HG03521 (cell line): ENCODE measurements around the gene MYPN.
"Not testable (repeated sequence)": the region's sequence is repeated elsewhere in the genome, so short reads cannot be mapped to it uniquely, and the experiment has no call there.

Experiments
- ATAC-seq: cut with Tn5 transposase; IDR thresholded peaks from one replicate; pipeline ENCODE4 v1.9.1; 2021; ENCODE audit warnings: mild to moderate bottlenecking, moderate library complexity; ENCODE audit not compliant: unreplicated experiment

MYPN gene

DNA sequence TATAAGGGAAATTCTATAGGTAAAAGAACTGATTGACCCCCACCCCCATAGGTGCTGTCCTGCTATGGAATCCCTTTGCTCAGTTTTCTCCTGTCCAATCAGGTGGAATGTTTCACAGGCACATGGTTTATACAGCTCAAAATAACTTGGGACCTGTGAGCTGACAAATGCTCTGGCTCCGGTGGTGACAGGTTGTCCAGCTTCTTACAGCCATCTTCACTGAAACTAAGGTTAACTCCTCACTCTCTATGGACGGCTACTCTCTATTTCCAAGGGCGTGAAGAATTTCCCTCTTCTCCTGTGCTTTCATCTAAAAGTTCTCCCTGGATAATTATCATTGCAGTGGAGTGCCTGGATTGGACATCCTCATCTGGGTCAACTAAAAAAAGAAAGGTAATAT is at the start of gene MYPN:
Gene MYPN, plus strand, starts transcription at position 158 of the 400 bp plus-strand sequence. CDS start 11,951 bp downstream, outside the sequence.
- ATAC-seq, result no peak

DNA sequence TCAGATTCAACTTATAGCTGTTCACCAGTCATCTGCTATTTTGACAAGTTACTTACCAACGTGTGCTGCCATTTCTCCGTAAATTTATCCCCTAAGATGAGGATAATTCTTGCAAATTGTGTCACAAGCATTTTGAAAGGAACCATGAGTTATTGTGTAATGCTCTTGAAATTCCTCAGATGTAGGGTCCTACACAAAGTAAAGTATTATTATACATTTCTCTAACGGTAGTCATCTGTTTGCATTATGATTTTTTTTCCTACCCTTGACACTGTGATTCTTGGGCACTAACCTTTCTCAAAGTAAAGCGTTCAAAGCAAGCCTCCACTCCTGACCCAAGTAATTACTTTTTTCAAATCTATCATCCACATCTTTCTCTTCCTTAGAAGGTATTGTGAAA is 42.3 kb upstream of the MYPN start:
- ATAC-seq, result no peak

GRCh38 chr10:68067508-68067907 is 41.8 kb upstream of the MYPN start:
- ATAC-seq, result no peak

- ATAC-seq, result no peak
These were observed 35.7 kb upstream of the MYPN start for GRCh38 chr10:68073631-68074030.

DNA sequence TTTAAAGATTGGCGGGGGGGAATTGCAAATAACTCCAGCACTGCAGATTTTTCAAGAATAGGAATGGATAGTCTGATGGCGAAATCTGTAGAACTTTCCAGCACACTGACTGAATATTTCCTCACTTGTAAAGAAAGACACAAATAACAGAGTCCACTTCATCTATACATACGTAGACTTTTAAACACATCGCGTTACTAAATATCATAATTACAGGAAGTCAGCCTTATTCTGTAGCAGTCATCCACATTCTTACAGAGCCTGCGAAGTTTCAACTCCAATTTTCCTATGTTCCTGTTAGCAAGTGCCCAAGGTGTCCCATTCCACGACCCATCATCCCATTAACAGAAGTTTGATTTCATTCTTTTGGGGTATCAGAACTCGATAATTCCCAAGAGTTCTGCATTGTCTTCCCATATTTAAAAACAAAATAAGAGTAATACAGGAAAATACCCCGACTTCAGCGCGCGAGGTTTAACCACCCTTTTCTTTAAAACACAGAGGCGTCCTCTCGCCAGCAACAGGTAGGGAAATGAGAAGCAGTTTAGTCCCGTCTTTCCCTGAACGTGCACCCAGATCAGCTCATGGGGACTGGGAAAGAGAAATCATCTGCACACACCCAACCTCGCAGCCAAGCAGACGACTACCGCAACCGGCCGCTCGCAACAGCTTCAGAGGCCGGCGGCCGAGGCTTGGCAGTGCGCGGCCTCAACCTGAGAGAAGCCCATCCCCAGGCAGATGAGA is 35.1 kb upstream of the MYPN start:
- ATAC-seq, result no peak

DNA sequence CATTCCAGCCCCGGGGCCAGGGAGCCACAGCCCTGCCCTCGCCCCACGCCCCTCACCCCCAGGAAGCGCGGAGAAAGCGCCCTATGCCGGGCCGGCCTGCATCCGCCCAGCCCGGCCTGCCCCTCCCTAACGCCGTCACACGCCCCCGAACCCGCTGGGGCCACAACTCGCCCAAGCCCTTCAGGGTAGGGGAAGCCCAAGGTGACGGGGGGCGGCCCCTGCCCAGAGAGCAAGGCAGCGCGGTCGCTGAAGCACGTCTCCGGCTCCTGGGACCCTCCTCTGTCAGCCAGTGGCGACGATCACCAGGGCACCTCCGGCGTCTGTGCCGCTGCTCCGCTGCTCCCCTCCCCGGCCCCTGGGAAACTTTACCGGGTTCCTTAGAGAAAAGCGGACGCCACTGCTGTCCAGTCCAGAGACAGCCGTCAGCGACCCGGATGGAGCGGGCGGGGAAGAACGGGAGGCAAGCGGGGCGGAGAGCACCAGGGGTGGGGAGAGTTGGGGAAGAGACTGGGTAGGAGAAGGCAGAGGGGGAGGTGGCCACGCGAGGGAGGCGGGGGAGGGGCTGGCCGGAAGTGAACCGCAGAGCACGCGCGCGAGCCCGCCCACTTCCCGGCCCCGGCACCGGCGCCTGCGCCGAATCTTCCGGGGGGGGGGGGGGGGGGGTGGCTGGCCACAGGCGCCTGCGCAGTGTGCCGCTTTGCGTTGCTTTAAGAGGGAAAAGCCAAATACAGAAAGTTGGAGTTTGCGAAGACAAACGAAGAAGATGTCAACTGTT is 34.3 kb upstream of the MYPN start, which contains the start of gene HERC4:
Gene HERC4, minus strand, starts transcription at position 509 of the 775 bp plus-strand sequence. CDS start 2,175 bp downstream, outside the sequence.
- peak; percentile 82 for ATAC-seq

- no peak for ATAC-seq
These were observed 33.7 kb upstream of the MYPN start for GRCh38 chr10:68075550-68076004.

GRCh38 chr10:68076081-68076480 is 33.2 kb upstream of the MYPN start:
- ATAC-seq, result not testable (repeated sequence)

DNA sequence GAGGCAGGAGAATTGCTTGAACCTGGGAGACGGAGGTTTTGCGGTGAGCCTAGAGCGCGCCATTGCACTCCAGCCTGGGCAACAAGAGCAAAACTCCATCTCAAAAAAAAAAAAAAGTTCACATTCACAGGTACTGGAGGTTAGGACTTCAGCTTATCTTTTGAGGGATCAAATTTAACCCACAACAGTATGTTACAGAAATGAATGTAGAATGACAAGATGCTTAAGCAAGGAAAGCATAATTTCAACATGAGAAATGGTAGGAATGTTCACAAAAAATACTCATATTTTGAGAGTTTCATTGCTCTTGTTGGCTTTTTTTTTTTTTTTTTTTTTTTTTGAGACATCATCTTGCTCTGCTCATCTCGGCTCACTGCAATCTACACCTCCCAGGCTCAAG is 32.3 kb upstream of the MYPN start:
- ATAC-seq, result no peak

DNA sequence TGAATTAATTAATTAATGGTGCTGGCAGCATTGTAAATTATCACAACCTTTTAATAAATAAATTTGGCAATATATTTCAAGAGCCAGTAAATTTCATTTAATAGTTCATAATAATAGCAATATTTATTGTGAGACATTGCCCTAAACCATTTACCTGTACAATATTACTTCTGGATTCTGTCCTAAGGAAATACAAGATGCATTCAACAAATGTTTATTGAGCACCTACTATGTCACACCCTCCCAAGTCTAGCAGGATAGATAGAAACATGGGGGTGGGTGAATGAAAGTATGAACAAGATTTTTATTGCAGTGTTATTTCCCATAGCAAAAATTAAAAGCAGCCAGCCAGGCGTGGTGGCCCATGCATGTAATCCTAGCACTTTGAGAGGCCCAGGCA is 29.9 kb upstream of the MYPN start:
- no peak for ATAC-seq

- no peak for ATAC-seq
These were observed 28.3 kb upstream of the MYPN start for GRCh38 chr10:68080853-68081431.

DNA sequence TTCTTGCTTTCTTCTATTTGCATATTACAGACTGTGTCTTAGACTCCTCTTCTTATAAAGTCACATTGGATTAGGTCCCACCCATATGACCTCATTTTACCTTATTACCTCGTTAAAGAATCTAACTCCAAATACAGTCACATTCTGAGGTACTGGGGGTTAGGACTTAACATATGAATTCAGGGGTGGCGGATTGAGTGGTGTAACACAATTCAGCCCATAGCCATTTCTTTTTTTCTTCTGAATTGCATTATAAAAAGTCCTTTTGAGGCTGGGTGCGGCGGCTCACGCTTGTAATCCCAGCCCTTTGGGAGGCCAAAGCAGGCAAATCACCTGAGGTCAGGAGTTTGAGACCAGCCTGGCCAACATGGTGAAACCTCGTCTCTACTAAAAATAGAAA is 27.4 kb upstream of the MYPN start:
- no peak for ATAC-seq

DNA sequence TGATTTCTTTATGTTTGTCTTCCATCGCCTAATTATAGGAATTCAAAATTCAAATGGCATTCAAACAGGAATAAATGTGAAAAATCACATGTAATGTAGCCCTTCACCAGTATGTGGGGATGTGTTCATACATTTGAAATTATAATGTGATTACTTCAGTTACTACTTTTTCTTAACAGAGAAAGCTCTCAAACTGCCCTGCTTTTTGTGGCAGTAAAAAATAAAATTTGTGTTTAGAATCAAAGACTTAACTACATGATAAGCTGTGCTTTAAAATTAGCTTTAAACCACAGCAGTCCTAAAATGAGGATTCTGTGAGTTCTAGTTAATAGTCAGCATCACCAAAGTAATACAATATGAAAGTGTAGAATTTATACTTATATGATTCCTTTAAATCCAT is 26.4 kb upstream of the MYPN start:
- no peak for ATAC-seq

GRCh38 chr10:68083953-68084352 is 25.3 kb upstream of the MYPN start:
- ATAC-seq, result no peak

DNA sequence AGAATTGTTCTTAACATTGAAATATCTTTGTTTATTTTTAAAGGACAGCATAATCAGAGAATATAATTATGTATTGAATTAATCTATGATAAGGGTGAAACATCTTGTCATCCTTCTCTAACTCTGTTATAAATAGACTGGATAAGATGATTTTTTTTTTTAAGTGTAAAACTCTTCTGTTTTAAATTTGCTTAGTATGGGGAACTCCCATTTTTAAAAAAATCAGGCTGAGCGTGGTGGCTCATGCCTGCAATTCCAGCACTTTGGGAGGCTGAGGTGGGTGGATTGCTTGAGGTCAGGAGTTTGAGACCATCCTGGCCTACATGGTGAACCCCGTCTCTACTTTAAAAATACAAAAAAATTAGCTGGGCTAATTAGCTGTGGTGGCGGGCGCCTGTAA is 24.8 kb upstream of the MYPN start:
- no peak for ATAC-seq

- no peak for ATAC-seq
These were observed 23.3 kb upstream of the MYPN start for GRCh38 chr10:68086011-68086410.

DNA sequence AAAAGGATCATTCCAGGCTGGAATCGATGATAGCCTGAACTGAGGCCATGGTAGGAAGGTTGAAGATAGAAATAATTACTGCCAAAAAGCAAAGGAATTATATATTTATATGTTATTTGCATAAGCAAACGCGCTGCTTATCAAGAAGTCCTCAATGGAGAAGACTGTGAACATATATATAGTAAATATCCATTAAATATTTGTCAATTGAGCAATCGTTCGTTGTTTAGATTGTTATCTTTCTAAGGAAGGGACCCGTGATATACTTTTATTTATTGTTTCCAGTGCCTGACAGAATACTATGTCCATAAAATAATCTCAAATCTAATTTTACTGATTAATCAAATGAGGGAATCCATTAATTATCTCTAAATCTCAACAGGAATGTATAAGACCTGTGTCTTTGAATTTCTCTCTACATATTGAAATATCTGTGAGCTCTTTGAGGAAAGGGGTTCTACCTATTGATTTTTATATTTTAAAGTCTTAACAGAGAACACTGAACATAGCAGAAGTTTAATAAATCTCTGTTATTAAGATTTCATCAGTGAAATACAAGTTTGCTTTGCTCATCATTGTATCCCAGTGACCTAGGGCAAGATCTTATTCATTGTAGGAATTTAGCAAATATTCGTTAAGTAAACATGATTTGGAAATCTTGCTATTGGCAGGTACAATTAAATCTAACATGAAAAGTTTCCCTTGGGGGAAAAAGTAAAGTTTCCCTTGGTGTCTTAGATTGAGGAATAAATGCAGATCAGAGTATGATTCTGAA is 22.2 kb upstream of the MYPN start:
- no peak for ATAC-seq

GRCh38 chr10:68087685-68088401 is 21.4 kb upstream of the MYPN start:
- ATAC-seq, result no peak

DNA sequence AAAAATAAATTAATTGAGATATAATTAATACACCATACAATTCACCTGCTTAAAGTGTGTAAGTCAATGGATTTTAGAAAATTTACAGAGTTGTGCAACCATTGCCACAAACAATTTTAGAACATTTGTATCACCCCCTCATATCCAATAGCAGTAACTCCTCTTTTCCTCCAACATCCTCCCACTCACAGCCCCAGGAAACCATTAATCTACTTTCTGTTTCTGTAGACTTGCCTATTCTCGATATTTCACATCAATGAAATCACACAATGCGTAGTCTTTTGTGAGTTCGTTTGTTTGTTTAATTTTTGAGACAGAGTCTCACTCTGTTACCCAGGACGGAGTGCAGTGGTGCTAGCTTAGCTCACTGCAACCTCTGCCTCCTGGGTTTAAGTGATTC is 20.5 kb upstream of the MYPN start:
- ATAC-seq, result no peak

DNA sequence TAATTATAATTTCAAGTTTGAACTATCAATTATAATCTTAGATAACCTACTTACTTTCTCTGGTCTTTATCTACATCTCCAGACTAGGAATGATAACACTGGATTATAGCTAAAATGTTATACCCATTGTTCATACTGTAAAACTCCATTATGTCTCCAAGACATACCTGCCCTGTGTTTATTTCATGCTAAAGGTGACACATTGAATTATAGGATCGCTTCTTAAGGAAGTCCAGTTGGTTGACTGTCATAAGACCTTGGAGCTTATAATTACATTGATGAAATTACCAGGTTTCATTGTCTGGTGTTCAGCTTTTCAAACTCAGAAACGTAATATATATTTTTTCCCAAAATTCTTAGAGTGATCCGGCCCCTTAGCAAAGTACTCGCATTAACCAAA is 18.7 kb upstream of the MYPN start:
- ATAC-seq, result no peak
